Bronchial epithelial cell (primary cell): ENCODE measurements around the gene MRPL43. TPM values are rescaled to one million over a fixed set of nuclear protein-coding genes. Genes with fewer than 3 reads are reported as not detected.

Source experiments
- DNase-seq: peaks from one replicate; pipeline ENCODE4 v3.0.0-alpha.2; 2010; ENCODE audit warnings: low read depth
- FAIRE-seq: peaks from 2 replicates; lab custom pipeline; 2011; peaks lifted over from hg19 to GRCh38; lab: Jason Lieb, UNC
- H3K27me3 ChIP-seq: 2 replicates; pipeline ENCODE4 v1.5.1; 2011; ENCODE audit warnings: low read length; ENCODE audit not compliant: control insufficient read depth, insufficient read depth
- H3K36me3 ChIP-seq: 2 replicates; pipeline ENCODE4 v1.5.1; 2011; ENCODE audit warnings: low read length; ENCODE audit not compliant: control insufficient read depth, insufficient read depth
- H3K4me3 ChIP-seq: 2 replicates; pipeline ENCODE4 v1.5.1; 2011; ENCODE audit warnings: mild to moderate bottlenecking, low read depth, low read length, control low read depth
- total RNA-seq: library from RNA; depleted of rRNA; stranded (reverse); fragments of >200 nt; gene quantifications from 2 replicates; pipeline ENCODE4 v1.2.1, GENCODE V29; 2014
- TF ChIP-seq, protein P1 (sequence below): IDR thresholded peaks from 2 replicates; pipeline ENCODE4 v1.5.1; 2011; ENCODE audit warnings: mild to moderate bottlenecking, moderate library complexity, low read length, control low read depth, inconsistent platforms; ENCODE audit not compliant: insufficient read depth, severe bottlenecking

Gene MRPL43
- total RNA-seq, 1 donor from 2014 or later = 73.5 TPM

GRCh38 chr10:100965820-100966219 lies 21.5 kb downstream of the MRPL43 start:
- TF ChIP-seq, protein P1, sequence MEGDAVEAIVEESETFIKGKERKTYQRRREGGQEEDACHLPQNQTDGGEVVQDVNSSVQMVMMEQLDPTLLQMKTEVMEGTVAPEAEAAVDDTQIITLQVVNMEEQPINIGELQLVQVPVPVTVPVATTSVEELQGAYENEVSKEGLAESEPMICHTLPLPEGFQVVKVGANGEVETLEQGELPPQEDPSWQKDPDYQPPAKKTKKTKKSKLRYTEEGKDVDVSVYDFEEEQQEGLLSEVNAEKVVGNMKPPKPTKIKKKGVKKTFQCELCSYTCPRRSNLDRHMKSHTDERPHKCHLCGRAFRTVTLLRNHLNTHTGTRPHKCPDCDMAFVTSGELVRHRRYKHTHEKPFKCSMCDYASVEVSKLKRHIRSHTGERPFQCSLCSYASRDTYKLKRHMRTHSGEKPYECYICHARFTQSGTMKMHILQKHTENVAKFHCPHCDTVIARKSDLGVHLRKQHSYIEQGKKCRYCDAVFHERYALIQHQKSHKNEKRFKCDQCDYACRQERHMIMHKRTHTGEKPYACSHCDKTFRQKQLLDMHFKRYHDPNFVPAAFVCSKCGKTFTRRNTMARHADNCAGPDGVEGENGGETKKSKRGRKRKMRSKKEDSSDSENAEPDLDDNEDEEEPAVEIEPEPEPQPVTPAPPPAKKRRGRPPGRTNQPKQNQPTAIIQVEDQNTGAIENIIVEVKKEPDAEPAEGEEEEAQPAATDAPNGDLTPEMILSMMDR = no peak
- no peaks in the 10 kb centered on the region for H3K27me3 ChIP-seq
- no peak for FAIRE-seq

DNA sequence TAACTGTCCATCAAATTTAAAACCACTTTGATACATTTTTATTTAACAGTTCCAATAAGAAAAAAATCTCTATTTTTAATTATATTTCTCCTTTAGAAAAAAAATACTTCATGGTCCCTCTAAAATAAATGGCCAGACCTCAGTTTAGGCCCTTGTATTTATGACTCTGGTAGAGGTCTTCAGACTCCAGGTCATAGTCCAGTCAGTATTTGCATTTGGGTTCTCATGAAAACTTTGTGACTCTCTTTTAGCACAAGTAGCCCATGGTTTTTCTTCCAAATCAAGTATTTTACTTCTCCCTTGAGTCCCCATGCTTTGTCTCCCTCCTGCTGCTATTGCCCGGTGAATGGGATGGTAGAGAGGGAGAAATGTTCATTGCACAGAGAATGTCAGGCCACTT lies 23.5 kb downstream of the MRPL43 start:
- FAIRE-seq (no peak), DNase-seq (no peak)
- Histone ChIP-seq H3K27me3 (no peaks in the 10 kb centered on the region), H3K36me3 (peaks cover 1% of the 10 kb centered on the region), H3K4me3 (no peak overlapping the region)
- TF ChIP-seq, protein P1 = no peak

More at GRCh38 chr10:100965820-100966219, 21.5 kb downstream of the MRPL43 start:
- H3K36me3 ChIP-seq = peaks cover 1% of the 10 kb centered on the region
- no peak overlapping the region for H3K4me3 ChIP-seq
- no peak for DNase-seq

DNA sequence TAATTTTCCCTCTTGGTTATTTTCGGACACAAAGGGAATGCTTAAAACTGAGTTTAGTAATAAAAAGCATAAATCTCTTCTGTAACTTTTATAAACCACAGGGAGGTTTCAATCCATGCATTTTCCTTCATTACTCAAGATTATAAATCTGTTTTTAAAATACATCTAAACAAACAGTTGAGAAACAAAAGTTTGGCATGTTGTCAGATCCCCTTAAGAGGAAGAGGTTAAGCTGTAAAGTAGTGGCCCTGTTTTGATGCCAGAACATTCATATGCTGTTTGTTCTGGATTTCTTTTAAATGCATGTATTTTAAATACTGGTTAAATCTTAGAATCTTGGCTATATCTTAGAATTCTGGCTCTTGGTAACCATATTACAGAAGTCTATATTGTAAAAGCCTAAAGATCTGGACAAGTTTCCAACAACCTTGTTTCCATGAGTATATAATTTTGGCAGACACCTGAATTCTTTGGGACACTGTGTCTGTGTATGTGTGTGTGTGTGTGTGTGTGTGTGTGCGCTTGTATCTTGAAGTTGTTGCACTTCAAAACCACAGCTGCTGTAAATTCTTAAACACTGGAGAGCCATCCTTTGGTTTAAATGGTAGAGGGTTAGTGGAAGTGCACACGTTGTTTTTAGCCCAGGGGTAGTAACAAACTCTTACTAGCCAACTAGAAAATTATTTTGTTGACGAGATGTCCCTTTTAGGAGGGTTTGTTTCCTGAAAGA lies 24.8 kb downstream of the MRPL43 start:
- Histone ChIP-seq H3K4me3 (no peak overlapping the region), H3K36me3 (peaks cover 1% of the 10 kb centered on the region), H3K27me3 (no peaks in the 10 kb centered on the region)
- no peak for DNase-seq
- TF ChIP-seq, protein P1 = no peak
- no peak for FAIRE-seq

DNA sequence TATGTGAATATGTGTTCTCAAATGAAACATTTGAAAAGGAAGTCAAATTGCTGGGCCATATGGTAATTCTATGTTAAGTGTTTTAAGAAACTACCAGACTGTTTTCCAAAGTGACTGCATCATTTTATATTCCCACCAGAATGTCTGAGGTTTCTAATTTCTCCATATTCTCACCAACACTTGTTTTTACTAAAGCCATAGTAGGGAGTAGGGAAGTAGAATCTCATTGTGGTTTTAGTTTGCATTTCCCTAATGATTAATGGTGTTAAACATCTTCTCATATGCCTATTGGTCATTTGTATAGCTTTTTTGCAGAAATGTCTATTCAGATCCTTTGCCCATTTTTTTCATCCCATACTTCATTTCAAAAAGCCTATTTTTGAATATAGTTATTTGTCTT lies 27.0 kb downstream of the MRPL43 start:
- no peak overlapping the region for H3K4me3 ChIP-seq
- no peak for DNase-seq
- H3K36me3 ChIP-seq = peaks cover 2% of the 10 kb centered on the region
- no peaks in the 10 kb centered on the region for H3K27me3 ChIP-seq
- no peak for FAIRE-seq
- TF ChIP-seq, protein P1 = no peak

- FAIRE-seq (no peak), DNase-seq (no peak)
- TF ChIP-seq, protein P1 = no peak
- Histone ChIP-seq H3K4me3 (no peak overlapping the region), H3K27me3 (no peaks in the 10 kb centered on the region), H3K36me3 (peaks cover 8% of the 10 kb centered on the region)
These were observed 38.4 kb downstream of the MRPL43 start for GRCh38 chr10:100948916-100949315.
